Mucosa of descending colon (tissue), 3 donors: ENCODE measurements around the gene INHBB. TPM values are rescaled to one million over a fixed set of nuclear protein-coding genes. Genes with fewer than 3 reads are reported as not detected.

Source experiments
- ATAC-seq: fragments of 200-7000 bp; cut with Tn5 transposase; one replicate; pipeline ENCODE4 v1.9.1; 2020; ENCODE audit warnings: mild to moderate bottlenecking, moderate library complexity
- DNase-seq, 3 donors: peaks; one replicate each; pipeline ENCODE4 v3.0.0-alpha.2; 2020
- H3K36me3 ChIP-seq: fragments of 200-600 bp; one replicate; pipeline ENCODE4 v1.8.0; 2021; ENCODE audit warnings: low read depth, mild to moderate bottlenecking
- H3K4me1 ChIP-seq: fragments of 200-600 bp; one replicate; pipeline ENCODE4 v1.8.0; 2021; ENCODE audit warnings: low read depth, mild to moderate bottlenecking
- H3K4me3 ChIP-seq: fragments of 200-600 bp; one replicate; pipeline ENCODE4 v1.8.0; 2021; ENCODE audit warnings: mild to moderate bottlenecking
- H3K9me3 ChIP-seq: fragments of 200-600 bp; one replicate; pipeline ENCODE4 v1.8.0; 2021; ENCODE audit warnings: mild to moderate bottlenecking
- intact Hi-C, 2 donors: fragments of 100-400 bp; cut with DNase I in 1 of 2; cut with micrococcal nuclease in 1 of 2; formaldehyde crosslinking; loops; one replicate each; pipeline versions ENCODE4 v1.11.0 to v1.11.1; 2022; cut with DNase I, micrococcal nuclease
- total RNA-seq, 3 donors: library from RNA; stranded (reverse); fragmentation: NEBNext Ultra II Directional in 2 of 3; extraction: Animal tissue kit (Norgen Biotek cat#: 25700) in 2 of 3; gene quantifications; one replicate each; pipeline versions ENCODE4 v1.2.1 to v1.2.4, GENCODE V29; 2021 to 2023
- TF ChIP-seq, protein P1 (sequence below): fragments of 200-600 bp; IDR thresholded peaks from one replicate; pipeline ENCODE4 v1.8.0; 2022; ENCODE audit warnings: antibody characterized with exemption, mild to moderate bottlenecking
- donor health status: DM: no; HTN: no; CAD: no; lungs with moderate emphysema.
- donor health status: DM: no; HTN: no; CAD: no.
- donor health status: DM: no; HTN: yes; CAD: no.

INHBB gene
- total RNA-seq, 3 donors from 2014 or later, result 0.10 to 0.92 (median 0.29) TPM

- intact Hi-C loops, result no loop called here
- Histone ChIP-seq H3K4me3 (no peak overlapping the region), H3K4me1 (no peaks in the 10 kb centered on the region), H3K9me3 (no peaks in the 10 kb centered on the region), H3K36me3 (no peaks in the 10 kb centered on the region)
- TF ChIP-seq, protein P1, sequence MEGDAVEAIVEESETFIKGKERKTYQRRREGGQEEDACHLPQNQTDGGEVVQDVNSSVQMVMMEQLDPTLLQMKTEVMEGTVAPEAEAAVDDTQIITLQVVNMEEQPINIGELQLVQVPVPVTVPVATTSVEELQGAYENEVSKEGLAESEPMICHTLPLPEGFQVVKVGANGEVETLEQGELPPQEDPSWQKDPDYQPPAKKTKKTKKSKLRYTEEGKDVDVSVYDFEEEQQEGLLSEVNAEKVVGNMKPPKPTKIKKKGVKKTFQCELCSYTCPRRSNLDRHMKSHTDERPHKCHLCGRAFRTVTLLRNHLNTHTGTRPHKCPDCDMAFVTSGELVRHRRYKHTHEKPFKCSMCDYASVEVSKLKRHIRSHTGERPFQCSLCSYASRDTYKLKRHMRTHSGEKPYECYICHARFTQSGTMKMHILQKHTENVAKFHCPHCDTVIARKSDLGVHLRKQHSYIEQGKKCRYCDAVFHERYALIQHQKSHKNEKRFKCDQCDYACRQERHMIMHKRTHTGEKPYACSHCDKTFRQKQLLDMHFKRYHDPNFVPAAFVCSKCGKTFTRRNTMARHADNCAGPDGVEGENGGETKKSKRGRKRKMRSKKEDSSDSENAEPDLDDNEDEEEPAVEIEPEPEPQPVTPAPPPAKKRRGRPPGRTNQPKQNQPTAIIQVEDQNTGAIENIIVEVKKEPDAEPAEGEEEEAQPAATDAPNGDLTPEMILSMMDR, result no peak
- ATAC-seq (no peak), DNase-seq (no peak)
Measured at GRCh38 chr2:120381192-120381591, 35.3 kb downstream of the INHBB start.

DNA sequence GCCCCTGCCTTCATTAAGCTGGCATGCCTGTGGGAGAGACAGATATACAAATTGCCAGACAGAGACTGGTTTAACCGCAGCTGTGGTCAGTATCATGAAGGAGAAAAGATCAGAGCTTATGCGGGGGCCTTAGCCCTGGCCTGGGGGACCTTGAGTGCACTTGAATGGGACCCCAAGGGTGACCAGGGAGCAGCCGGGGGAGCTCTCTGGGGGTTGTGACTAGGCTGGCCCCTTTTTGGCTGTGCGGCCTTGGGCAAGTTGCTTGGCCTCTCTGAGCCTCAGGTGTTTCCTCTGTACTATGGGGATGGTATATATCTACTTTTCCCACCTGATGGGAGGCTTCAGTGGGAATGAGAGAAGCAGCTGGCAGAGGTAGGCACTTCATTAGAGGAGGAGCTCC, 35.7 kb downstream of the INHBB start:
- Histone ChIP-seq H3K36me3 (no peaks in the 10 kb centered on the region), H3K4me3 (no peak overlapping the region), H3K9me3 (no peaks in the 10 kb centered on the region), H3K4me1 (no peaks in the 10 kb centered on the region)
- DNase-seq (no peak), ATAC-seq (no peak)
- TF ChIP-seq, protein P1, result no peak
- intact Hi-C loops, result no loop called here

- Histone ChIP-seq H3K4me1 (no peaks in the 10 kb centered on the region), H3K4me3 (no peak overlapping the region), H3K9me3 (no peaks in the 10 kb centered on the region), H3K36me3 (no peaks in the 10 kb centered on the region)
- DNase-seq, result no peak
- intact Hi-C loops, result no loop called here
- TF ChIP-seq, protein P1, result no peak
- no peak for ATAC-seq
Measured at GRCh38 chr2:120382541-120383144, 36.7 kb downstream of the INHBB start.

- TF ChIP-seq, protein P1, result no peak
- no peak for DNase-seq
- intact Hi-C loops, result no loop called here
- ATAC-seq, result no peak
- H3K36me3 ChIP-seq, result no peaks in the 10 kb centered on the region
- H3K9me3 ChIP-seq, result no peaks in the 10 kb centered on the region
- no peaks in the 10 kb centered on the region for H3K4me1 ChIP-seq
- no peak overlapping the region for H3K4me3 ChIP-seq
Measured at GRCh38 chr2:120383191-120383590, 37.3 kb downstream of the INHBB start.

- H3K4me1 ChIP-seq, result no peaks in the 10 kb centered on the region
- DNase-seq (no peak), ATAC-seq (no peak)
- H3K9me3 ChIP-seq, result no peaks in the 10 kb centered on the region
- TF ChIP-seq, protein P1, result no peak
- H3K4me3 ChIP-seq, result no peak overlapping the region
- intact Hi-C loops, result no loop called here
- H3K36me3 ChIP-seq, result no peaks in the 10 kb centered on the region
Measured at GRCh38 chr2:120383631-120384340, 37.9 kb downstream of the INHBB start.
